Stimulated activated CD8-positive, alpha-beta memory T cell treated with anti-CD3 and anti-CD28 coated beads, Interleukin-2, amount 100 ng/mL, for 1 hour (primary cell): ENCODE data around the gene OGFOD2.

Experiments
- DNase-seq, 2 donors: peaks; one replicate each; pipeline ENCODE4 v3.0.0-alpha.2; 2020; ENCODE audit warnings: low read depth in 2 of 2

Gene OGFOD2

DNA sequence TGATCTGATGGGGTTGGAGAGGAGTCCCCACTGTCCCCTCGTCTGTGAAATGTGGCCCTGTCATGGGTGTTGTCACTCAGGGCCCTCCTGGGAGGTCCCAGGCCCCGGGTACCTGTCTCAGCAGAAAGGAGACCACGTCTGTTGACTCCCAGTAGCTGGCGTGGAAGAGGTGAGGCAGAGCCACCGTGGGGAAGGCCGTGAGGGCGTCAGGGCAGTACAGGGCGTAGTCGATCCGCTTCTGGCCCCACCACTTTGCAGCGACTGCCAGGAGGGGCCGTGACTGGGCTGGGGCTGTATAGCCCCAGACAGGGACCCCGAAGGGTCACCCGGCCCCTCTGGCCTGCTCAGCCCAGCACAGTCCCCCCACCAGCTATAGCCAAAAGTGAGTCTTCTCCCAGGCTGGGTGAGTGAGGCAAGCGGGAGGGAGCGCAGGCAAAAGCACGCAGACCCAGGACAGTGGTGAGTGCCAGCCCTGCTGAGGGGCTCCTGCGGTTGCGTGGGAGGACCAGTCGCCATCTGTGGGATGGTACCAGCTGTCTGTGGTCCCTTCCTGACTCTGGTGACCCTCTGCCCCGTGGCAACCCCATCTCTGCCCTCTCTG lies 13.7 kb downstream of the OGFOD2 start:
- DNase-seq = no peak

DNA sequence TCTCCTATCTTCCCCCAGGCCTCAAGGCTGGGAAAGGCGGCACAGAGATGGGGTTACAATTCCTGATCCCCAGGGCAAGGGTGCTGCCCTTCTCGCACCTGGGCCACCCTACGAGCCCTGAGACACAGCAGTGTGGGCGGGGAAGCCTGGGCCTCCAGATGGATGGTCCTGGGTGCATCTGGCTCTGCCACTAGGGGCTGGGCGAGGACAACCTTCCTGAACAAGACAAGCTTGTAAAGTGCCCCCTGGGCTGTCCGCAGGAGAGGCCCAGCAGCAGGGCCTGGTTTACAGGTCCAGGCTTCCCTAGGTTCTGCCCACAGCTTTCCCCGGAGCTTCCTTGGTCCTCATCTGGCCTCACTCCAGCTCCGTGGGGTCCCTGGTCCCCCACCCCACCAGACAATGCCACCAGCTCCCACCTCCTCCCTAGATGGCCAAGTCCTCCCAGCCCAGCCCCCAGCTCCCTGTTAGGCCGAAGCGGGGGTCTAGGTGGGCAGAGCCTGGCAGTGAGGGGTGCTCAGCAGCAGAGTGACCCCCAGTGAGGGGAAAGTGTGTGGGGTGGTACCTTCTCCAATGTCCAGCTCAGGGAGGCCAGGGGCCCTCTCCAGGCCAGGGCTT lies 14.3 kb downstream of the OGFOD2 start:
- DNase-seq = no peak

DNA sequence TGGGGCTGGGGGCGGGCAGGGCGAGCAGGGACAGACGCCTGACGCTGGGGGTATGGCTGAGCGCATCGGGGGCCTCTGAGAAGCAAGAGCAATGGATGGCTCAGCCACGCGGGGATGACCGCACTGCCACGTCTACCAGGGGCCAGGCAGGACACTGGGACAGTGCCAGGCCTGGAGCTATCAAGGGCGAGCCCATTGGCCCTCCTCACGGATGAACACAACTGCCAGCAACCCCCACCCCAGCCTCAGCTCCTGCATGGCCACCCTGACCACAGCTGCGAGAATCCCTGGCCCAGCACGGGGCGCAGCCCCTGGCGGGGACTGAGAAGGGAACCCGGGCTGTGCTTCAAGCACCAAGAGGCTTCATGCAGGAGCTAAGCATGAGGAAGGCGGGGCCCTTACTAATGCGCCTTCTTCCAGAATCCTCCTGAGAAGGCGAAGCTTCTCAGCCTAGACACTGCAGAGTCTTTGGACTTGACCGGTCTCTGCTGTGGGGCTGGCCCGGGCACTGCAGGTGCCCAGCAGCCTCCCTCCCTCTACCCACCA lies 14.9 kb downstream of the OGFOD2 start:
- DNase-seq = no peak

DNA sequence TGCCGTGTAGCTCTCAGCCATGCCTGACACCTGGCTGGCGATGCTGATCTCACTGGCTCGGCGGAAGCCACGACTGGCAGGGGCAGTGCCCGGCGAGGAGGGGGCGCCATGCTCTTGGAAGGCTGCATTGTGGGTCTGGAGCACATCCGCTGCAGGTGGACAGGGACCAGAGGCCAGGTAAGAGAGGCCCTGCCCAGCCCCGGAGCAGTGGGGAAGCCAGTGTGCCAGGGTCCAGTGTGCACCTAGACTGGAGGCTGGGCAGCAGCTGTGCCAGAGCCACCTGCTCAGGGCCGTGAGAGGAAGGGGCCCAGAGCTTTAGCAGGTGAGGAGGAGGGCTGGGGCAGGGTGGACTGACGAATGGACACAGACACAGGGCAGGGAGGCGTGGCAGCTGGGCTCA lies 15.5 kb downstream of the OGFOD2 start:
- no peak for DNase-seq

DNA sequence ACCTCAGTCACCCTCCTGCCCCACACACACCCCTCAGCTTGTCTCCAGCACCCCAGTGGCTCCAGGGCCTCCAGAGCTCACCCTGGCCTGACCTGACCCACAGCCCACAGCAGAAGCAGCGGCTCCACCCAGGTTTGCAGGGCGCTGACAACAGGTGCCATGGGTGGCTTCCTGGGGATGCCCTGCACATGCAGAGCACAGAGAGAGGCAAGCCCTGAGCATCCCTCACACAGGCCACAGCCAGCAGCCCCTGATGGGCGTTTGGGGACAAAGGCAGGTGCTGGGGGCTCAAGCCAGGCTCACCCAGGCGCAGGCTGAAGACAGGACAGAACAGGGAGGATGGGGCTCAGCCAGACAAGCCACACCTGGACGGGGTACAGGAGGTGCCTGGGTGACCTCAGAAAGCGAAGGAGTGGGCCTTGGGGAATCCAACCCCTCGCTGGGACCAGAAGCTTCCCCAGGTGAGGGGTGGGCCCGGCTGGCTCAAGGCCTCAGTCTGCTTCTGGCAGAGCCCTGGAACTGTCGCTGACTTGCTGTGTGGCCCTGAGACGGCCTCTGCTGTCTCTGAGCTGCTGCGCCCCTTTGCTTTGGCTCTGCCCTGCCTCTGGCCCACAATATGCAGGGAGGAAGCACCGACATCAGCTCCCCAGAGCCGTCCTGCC lies 16.0 kb downstream of the OGFOD2 start:
- no peak for DNase-seq

DNA sequence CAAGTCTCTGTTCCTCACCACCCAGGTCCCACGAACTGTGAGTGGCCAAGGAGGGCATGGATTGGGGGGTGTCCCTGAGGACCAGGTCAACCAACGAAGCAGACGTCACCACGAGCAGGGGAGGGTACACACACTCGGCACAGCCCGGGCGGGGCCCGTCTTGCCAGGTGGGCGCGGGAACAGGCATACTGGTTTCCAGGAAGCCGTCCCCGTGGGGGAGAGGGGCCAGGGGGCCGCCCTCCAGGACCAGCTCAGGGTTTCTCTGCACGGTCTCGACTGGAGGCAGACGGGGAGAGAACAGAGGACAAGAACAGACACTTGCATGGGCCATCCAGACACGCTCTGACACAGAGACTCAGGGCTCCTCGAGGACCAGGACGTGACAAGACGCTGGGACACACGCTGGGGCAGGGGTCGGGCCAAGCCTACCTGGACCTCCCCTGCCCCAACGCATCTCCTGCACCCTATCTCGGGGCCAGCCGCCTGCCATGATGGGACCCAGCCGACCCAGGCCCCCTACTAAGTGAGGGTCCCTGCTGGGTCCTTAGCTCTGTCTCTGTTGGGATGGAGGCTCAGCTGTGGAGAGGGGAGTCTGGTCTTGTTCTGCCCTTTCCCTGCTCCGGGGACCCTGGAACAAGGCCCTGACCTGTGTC lies 16.7 kb downstream of the OGFOD2 start:
- DNase-seq = no peak

DNA sequence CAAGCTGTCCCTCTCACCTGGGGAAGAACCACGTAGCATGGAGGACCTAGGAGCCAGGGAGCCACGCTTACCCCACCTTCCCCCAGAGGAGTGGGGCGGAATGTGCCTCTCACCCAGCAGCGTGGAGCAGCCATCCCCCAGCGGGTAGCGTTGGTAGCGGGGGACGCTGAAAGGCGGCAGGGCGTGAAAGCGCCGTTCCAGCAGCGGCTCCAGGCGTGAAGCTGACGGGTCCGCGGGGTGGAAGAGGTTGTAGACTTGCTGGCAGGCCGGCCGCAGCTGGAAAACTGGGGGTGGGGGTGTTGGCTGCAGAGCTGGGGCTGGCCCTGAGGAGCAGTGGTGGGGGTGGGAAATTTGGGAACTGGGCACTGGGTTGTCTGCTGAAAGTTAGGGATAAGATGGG lies 17.3 kb downstream of the OGFOD2 start:
- no peak for DNase-seq

DNA sequence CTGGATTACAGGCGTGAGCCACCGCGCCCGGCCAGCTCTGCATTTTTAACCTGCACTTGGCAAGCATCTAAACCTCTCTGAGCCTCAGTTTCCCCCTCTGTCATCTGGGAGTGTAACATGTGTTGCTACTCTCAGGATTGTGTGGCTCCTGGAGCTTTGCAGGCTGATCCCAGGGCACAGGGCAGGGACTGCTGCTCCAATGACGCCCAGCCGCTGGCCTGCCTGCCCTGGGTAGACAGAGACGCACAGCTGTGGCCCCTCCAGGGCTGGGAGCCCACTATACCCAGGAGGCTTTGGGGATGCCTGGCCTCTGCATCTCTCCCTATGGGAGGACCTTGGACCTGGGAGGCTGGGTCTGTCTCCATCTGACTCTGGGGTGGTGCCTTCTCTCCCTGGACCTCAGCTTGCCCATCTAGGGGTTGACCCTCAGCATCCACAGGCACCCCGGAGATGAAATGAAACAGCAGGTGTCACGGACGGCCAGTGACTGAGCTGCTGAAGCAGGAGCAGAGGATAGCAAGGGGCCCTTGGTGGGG lies 19.2 kb downstream of the OGFOD2 start:
- no peak for DNase-seq

DNA sequence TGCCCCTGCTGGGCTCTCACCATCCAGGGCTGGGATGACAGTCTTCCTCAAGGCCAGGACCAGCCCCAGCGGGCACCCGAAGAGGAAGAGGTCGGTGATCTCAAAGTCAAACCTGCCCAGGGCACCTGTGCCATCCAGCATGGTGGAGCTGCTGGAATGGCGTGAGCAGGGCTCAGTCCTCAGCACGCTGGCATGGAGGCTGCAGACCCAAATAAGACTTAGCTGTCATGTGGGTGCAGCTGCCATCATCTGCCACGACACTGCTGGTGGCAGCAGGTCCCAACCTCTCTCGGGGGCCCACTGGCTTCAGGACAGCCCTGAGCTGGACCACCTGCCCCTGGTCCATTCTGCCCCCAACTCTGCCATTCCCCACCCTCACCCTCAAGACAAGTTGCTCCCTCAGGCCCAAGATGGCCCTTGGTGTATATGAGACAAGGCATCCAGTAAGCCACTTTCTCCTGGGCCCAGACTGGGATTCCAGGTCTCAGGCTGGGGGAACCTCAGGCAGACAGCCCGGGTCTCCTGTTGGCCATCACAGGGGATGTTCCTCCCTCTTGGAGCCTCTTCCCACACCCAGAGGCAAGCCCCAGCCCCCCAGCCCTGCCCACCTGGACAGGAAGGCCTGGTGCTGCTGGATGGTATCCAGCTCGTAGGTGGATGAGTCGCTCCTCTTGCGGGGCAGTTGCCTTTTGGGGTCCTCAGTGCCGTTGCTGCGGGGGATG lies 19.9 kb downstream of the OGFOD2 start:
- no peak for DNase-seq

DNA sequence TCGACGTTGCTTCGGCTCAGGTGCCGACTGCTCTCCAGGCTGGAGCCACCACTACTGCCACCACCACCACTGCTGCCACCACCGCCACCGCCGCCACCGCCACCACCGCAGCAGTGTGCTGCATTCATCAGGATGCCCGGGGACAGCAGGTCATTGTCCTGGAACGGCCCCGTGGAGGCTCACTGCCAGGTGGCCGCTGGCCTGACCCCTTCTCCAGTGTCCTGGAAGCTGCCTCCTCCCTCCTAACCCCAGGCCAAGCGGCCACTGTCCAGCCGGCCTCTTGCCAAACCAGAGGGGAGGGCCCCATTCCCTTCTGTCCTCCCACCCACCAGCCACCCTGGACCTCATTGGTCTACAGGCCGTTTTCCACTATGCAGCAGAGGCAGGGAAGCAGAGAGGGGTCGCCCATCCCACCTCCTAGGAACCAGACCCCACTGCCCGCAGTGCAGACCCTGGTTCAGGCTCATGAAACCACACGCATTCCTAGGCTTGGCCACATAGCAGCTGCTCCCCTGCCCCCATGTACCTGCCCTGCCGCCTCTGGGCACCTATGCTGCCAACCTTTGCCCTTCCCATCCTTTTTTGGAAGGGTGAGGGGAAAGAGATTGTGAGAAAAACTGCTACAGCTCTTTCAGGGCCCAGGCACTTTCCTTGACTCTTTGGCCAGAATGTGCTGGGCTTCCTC lies 20.6 kb downstream of the OGFOD2 start:
- no peak for DNase-seq

DNA sequence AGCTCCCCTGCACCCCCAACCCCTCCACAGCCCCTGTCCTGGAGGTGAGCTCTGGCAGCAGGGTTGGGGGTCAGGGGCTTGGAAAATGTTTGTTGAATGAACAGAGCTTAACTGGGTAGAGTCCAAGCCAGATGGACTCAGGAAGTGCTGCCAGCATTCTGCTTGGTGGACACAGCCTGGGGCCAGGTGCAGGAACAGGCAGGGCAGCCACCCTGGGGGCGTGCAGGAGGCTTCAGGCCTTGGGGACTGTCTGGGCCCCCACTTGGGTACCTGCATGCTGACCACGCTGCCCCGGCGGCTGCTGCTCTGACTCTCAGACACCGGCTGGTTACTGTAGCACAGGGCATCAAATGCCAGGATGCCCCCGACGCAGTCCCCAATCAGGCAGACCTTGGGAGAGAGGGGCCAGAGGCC lies 21.2 kb downstream of the OGFOD2 start:
- DNase-seq = no peak

DNA sequence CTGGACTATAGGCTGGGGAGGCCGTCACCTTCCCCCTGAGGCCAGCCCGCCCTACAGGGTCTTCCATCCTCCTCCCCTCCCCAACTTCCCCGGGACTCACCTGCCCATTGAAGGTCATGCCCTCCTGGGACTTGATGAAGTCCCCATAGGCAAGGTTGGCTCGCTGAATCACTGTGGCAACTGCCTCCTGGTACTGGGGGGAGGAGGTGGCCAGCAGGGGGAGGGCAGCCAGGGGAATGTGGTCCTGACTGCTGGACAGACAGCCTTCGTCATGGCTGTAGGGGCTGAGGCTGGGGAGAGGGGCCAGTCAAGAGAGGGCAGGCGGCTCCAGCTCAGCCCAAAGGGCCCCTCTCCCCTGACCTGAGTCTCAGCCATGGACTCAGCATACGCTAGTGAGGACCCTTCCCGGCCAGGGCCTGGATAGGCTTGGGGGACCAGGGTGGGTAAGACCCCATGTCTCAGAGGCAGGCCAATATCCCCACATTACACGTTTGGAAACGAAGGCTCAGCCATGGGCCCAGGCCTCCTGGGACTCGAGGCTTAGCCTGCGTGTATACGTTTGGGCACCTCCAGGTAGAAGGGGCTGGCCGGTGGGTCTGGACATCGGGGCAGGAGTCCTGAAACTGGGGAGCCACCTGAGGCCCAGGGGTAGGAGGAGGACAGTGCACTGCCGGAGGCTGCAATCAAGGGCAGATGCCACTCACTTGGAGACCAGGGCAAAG lies 21.7 kb downstream of the OGFOD2 start:
- DNase-seq = no peak

DNA sequence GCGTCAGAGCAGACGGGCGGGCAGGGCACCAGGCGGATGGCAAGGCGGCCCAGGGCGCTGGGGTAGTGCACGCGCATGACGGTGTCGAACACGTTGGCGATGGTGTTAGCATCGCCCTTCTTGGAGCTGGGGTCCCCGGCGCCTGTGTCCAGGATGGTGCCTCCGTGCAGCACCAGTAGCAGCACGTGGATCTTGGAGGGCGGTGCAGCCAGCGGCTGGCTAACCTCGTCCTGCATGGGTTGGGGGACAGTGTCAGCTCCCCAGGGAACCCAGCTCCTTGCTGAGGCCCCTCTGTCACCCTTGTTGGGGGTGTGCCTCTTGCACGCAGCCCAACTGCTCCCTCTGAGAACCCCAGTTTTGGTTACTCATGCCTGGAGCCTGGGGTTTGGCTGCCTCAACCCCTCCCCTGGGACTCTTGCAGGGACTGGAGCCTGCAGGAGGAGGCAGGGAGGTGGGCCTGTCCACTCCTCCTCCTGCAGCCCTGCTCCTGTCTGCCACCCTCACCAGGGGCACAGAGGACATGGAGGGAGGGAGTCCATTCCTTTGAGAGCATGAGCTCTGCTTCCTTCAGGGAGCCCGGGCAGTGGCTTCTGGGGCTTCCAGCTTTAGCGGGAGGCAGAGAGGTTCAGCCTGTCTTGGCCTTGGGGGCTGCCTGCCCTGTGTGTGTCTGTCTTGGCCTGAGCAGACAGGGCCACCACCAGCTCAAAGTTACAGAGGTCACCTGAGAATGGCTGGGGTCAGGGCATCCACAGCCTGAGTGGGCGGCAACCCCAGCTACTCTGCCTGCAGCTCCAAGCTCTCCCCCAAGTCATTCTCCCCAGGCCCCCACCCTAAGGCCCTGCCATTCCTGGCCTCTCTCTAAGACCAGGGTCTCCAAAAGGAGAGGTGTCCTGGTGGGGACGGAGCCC lies 22.6 kb downstream of the OGFOD2 start:
- DNase-seq = no peak

DNA sequence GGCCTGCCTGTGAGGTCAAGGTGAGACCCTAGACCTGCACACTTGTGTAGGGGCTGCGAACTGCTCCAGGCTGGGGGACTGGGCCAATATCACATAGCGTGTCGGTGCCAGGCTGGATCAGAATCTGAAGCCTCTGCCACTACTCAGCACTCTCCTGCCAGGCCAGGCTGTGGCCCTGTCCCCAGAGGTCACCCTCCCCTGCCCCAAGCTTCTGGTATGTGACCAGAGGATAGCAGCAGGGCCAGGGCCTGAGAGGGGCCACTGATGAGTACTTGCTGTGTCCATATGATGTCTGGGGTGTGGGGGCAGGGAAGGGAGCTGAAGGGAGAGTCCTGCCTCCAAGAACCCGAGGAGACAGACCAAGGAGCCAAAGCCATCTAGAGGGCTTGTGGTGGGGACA lies 23.3 kb downstream of the OGFOD2 start:
- no peak for DNase-seq

DNA sequence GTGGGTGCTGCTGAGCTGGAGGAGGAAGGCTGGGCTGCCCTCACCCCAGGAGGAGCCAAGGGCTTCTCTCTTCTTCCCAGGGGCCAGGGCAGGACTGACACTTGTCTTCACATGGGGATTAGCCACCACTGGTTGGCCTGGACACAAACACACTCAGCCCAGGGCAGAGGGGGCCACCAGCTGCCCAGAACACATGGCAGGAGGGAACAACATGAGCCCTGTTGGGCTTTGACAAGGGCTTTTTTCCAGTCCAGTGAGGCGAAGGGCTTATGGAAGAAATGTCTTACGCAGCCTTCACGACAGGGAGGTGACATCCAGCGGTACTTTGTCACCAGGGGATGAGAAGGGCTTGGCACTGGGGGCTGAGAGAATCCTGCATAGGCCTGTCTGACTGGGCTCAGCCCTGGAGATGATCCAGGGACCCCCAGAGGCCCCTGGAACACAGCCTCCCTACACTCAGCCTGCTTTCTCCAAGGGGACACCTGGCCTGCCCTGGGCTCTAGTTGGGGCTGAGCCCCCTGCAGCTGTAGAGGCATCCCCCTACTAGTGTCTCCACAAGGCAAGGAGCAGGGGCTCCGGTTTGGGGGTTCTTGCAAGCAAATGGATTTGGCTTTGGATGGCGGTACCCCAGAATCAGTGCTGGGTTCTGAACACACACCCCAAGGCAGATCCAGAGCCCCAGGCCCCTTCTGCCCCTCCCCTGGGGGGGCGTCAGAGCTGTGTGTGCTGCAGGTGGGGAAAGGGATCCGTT lies 24.3 kb downstream of the OGFOD2 start:
- DNase-seq = no peak

DNA sequence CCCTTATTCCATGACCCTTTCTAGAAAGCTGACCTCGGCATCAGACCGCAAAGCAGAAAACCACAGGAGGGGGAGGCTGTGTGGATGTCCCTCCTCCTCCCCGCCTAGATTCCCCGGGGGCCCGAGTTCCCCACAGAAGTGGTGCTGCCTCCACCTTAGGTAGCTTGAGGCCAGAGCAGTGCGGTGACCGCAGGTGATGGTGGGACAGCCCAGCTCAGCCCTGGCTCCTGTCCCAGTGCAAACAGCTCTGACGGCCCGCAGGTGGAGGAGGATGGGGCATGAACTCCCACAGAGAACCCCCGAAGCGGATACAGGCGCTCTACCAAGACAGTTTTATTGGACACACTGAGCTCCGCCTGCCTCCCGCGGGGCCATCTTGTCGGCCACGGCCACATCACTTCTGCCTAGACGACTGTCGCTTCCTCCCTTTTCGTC lies 25.0 kb downstream of the OGFOD2 start:
- DNase-seq = no peak

DNA sequence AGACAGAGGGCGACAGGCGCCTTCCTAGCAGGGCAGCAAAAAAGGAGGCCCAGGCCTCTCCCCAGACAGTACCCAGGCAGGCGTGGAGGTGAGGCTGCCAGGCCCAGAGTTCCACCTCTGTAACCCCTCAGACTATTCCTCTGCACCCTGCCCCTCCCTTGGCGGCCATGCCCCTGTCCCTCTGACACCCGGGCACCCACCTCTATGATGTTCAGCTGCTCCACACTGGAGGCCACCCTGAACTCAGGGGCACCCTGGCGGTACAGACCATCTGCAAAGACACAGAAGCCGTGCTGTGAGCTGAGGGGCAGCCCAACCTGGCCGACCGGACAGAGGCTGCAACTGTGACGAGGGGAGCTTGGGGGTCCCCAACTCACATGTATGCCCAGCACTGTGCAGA lies 25.5 kb downstream of the OGFOD2 start:
- no peak for DNase-seq

DNA sequence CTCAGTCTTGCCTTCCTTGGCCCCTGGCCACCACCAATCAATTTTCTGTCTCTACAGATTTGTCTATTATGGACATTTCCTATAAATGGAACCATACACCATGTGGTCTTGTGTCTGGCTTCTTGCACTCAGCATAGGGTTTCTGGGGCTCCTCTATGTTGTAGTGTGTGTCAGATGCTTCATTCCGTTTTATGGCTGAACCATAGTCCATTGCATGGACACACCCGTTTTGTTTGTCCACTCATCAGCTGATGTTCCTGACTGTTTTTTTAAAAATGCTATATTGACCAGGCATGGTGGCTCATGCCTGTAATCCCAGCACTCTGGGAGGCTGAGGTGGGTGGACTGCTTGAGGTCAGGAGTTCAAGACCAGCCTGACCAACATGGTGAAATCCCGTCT lies 26.4 kb downstream of the OGFOD2 start:
- no peak for DNase-seq

DNA sequence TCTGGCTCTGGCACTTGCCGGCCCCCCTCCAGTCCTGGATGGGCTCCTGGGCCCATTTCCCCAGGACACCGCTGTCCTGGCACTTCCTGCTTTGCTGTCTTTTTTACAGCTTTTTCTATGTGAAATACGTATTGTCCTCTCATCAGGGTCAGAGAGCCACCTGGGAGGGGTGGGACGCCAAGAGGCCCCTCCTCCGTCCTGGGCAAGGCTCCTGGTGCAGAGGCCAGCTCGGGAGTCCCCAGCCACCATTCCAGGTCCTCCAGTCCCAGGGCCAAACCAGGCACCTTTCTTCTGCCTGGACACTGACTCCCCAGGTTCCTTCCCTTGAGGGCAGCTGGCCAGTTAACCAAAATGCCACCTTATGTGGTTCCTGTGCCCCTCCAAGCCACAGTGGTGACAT lies 28.2 kb downstream of the OGFOD2 start:
- no peak for DNase-seq
